Loucy (cell line): ENCODE measurements around the gene LEKR1.

Experiments
- CTCF ChIP-seq: fragments of 200-600 bp; sonication (generic); conservative IDR thresholded peaks from 2 replicates; pipeline ENCODE4 v1.5.1; 2014; ENCODE audit warnings: mild to moderate bottlenecking, antibody characterized with exemption, low read length
- EZH2phosphoT487 ChIP-seq: fragments of 200-600 bp; IDR thresholded peaks from 2 replicates; pipeline ENCODE4 v1.6.1; 2018; ENCODE audit warnings: antibody characterized with exemption, mild to moderate bottlenecking, moderate library complexity, borderline replicate concordance

- TF ChIP-seq CTCF (no peak), EZH2phosphoT487 (no peak)
Observed at GRCh38 chr3:156978481-156978961, 152.4 kb downstream of the LEKR1 start.
